ENCODE results near the gene TRIM28.

Gene TRIM28

DNA sequence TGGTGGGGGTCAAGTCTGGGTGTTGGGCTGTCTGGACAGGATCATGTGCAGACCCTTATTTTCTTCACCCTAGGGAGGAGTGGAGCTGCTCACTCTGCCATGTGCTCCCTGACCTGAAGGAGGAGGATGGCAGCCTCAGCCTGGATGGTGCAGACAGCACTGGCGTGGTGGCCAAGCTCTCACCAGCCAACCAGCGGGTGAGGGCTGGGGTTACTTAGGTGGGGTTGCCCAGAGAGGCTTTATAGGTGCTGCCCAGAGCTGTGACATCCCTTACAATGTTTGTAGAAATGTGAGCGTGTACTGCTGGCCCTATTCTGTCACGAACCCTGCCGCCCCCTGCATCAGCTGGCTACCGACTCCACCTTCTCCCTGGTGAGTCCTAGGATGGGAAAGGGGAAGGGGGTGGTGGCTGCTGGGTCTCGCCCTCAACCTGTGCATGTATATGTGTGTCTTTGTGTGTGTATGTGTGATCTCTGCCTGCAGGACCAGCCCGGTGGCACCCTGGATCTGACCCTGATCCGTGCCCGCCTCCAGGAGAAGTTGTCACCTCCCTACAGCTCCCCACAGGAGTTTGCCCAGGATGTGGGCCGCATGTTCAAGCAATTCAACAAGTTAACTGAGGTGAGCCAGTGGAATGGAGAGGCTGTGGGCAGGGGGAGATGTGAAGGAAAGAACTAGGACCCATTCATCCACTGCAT, 5.9 kb downstream of the TRIM28 start:
- no peak for DNase-seq (ENCODE audit: low spot score)

DNA sequence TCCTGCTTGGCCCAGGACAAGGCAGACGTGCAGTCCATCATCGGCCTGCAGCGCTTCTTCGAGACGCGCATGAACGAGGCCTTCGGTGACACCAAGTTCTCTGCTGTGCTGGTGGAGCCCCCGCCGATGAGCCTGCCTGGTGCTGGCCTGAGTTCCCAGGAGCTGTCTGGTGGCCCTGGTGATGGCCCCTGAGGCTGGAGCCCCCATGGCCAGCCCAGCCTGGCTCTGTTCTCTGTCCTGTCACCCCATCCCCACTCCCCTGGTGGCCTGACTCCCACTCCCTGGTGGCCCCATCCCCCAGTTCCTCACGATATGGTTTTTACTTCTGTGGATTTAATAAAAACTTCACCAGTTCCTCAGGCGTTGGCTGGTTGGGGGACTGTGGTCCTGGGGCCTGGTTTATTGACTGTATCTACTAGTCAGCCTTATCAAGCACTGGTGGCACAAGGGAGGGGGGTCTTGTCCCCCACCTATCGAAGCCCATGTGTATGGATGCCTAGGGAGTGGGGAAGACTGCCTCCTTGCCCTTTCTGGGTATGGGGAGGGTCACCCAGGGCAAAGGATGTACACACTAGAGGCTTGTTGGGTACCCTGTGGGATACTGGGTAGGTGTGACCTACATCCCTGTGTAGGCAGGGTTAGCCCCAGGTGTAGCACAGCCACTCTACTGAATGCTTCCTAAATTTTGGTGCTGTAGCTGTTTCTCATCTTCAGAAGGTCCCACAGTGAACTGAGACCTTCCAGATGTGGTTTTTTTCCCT, 6.7 kb downstream of the TRIM28 start:
- DNase-seq (ENCODE audit: low spot score), result no peak

- DNase-seq (ENCODE audit: low spot score), result no peak
Measured at GRCh38 chr19:58551123-58551497, 7.2 kb downstream of the TRIM28 start.

DNA sequence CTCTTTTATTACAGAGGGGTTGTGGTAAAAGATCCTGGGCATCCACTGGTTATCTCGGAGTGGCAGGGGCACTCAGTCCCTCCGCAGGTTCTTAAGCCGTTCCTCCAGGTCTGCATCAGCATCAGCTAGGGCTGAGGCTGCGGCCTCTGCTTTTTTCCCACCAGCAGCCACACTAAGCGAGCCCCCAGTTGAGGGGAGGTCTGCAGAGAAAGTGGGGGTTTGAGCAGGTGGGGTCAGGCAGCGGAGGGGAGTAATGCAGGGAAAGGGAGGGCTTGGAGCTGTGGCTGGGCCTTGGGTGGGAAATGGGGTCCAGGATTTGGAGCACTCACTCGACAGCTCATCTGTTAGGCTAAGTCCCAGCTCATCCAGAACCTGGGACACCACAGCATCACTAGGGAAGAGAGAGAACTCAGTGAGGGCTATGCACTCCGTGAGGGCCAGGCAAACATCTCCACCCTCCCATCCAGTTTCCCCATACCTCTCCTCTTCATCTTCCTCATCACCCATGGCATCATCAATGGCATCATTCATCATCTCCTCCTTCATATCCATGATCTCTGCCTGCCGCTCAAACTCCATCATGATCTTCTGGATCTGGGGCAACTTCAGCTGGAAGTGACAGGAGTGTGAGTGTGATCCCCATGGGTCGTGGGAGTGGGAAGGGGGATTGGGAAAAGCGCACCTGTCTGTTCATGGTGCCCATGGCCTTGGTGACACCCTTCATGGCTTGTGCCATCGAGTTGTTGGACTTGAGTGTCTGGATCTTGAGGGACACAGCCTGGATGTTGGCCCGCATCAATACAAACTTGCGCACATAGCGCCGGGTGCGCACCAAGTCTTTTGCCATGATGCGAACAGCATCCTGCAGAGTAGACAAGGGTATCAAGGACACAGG, 8.0 kb downstream of the TRIM28 start:
- DNase-seq (ENCODE audit: low spot score), result no peak

DNA sequence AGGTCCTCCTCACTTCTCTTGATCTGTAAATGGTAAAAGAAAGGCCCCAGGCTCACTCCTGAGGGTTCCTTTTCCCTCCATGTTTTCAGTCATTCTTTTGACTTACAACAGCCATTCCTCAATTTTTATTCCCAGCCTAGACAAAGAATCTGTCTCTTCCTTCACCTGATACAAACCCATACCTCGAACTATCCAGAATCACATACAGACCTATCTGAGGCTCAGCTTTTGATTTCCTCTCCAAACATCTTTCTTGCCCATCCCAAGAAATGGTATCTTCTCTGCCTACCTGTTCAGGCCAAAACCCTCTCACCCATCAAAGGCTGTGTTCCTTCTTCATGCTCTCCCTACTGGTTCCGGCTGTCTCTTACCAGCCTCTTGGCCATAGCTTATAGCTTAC, 8.8 kb downstream of the TRIM28 start:
- DNase-seq (ENCODE audit: low spot score), result no peak

DNA sequence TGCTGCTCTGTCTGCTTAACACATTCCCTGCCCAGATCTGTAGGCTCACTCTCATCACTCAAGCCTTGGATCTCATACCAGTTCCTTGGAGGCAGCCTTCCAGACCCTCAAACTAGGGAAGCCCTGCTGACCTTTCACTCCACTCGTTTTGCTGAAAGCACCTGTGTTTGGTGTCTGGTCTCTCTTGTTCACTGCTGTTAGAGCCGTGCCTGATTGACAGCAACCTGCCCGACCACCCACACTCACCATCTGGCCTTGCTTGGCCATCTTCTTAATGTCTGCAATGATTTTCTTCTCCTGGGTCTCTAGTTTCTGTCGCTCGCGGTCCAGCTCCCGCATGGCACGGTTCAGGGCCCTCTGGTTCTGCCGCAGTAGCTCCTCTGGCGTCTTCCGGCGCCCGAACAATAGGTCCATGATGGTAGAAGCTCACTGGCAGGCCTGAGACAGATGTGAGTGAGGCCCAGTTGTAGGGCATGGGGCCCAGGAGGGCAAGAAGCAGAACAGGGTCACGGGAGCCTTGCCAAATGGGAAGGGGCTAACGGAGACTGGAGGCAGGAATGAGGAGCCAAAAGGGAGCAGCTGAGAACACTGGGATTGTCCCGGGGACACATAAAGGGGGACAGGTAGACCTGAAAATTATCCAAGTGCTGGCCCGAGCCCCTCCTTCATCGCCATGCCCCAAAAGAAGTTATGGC, 10.1 kb downstream of the TRIM28 start:
- DNase-seq (ENCODE audit: low spot score), result no peak

GRCh38 chr19:58554494-58555368, 10.9 kb downstream of the TRIM28 start, which contains the start of gene CHMP2A:
Gene CHMP2A (minus strand): TSS chr19:58555105. CDS start chr19:58554212, 893 bp downstream.
- DNase-seq (ENCODE audit: low spot score), result peak; percentile 96

GRCh38 chr19:58555369-58555885, 11.6 kb downstream of the TRIM28 start:
- no peak for DNase-seq (ENCODE audit: low spot score)

DNA sequence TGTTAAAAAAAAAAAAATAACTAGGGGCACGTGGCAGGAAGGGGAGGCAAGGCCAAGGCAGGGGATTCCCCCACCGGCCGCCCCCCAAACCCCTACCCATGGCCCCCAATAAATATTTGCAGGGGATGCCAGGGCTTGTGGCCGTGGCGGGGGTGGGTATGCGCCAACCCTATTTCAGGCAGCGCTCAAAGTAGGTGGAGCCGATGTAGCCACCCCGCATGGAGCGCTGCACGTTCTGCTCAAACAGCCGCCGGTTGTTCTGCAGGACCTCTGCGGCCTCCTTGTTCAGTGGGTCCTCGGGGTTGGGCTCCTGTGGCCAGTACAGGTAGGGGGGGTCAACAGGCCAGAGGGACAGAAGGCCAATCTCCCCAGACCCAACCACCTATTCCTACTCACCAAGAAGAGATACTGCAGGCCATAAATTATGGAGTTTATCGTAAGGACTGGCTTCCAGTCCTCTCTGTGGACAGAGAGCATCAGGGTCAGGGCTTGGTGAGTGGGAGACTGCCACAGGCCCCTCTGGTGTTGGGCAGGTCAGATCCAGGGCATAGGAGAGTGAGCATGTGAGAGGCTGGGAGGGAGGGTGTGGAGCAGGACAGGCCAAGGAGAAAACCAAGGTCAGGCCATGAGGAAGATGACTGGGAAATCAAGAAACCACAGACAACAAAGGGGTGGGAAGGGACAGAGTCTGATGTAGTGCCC, 12.2 kb downstream of the TRIM28 start:
- no peak for DNase-seq (ENCODE audit: low spot score)

DNA sequence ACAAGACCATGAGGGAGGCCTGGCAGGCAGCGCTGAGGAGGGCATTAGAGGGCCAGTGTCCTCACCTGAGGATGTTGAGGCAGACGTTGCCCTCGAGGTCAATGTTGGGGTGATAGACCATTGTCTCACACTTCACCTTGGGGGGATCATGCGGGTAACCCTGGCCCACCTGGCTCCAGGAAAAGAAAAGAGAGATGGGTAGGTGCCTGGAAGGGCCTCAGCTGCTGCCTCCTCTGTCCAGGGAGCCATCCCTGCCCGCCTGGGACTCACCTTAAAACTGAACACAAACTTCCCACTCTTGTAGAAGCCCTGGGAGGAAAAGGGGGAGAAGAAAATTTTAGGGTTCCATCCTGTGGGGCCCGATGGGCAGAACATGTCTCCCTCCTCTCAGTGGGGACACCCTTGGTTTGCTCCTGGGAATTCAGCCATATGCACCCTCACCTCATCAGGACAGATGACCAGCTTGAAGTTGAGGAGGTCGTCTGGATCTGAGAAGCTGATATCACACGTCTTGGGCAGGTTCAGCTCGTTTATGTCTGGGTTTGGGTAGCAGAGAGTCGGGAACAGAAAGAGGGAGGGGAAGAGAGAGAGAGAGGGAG, 12.9 kb downstream of the TRIM28 start:
- DNase-seq (ENCODE audit: low spot score), result no peak

GRCh38 chr19:58557221-58558065, 13.6 kb downstream of the TRIM28 start:
- DNase-seq (ENCODE audit: low spot score), result no peak

- DNase-seq (ENCODE audit: low spot score), result no peak
Measured at GRCh38 chr19:58558066-58558622, 14.3 kb downstream of the TRIM28 start, which contains the start of gene UBE2M. Gene UBE2M (minus strand): TSS chr19:58558611. CDS start chr19:58558381, 230 bp downstream.

GRCh38 chr19:58558623-58559274, 14.9 kb downstream of the TRIM28 start:
- peak; percentile 95 for DNase-seq (ENCODE audit: low spot score)

DNA sequence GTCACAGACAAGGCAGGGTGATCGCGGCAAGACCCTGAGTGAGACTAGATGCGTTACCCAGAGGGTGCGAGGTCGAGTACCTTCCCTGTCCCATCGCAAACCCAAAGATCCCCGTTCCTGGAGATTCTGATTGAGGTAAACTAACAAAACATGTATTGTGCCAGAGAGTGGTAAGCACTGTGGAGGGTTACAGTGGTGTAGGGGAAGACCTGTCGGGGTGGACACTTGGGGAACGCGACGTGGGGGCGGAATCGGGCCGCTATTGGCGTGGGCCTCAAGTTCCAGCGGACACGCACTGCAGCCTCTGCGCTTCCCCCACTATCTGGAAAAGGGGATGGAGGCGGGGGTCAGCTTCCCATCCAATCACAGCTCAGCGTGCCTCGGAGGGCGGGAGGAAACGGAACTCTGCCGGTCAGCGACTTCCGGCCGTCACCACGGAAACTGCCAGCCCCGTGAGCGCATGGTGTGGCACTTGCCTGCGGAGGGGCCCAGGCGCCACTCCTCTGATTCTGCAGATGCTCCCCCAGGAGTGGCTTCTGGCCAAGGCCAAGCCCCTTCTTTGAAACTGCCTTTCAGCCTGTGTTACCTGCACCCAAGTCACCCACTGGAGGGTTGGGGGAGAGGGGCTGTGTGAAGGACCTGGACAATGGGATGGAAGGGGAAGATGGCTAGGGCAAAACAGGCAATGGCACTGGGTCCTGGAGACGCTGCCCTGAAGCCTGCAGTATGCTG, 15.6 kb downstream of the TRIM28 start:
- DNase-seq (ENCODE audit: low spot score), result peak; percentile 92

DNA sequence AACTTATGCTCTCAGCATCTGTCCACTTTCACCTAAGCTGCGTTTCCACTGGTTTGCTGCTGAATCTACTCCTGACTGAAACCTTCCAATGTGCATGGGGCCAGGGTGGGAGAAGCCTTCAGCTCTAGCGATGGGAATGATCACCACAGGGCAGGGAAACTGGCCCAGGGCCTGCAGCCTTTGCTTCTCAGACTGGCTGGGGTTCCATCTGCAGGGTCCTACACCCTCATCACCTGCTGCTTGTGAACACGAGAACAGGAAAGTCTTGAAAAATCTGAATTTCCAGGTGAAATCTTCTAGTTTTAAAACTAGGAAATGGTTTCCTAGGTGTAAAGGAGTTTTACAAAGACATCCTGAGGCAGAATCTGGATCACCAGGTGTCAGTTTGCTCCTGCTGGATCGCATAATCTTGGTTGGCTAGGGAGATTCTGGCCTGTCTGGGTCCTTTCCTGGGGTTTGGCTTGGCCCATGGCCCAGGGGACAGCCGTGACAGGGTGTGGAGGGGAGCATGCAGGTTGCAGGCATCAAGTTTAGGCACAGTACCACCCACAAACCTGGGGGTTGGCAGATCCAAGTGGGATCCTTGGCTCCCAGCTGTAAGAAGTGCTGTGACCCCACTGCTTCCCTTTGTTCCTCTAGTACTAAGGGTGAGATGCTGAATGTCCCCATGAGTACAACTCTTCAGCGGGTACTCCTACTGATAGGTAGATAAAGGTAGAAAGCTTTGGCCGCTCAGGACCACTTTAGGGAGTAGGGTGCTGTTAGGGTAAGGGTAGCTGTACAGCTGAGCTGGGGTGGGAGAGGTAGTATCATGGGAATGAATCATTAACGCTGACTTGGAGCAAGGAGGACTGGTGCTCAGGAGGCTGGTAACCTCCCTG, 16.4 kb downstream of the TRIM28 start:
- no peak for DNase-seq (ENCODE audit: low spot score)

GRCh38 chr19:58560921-58561320, 17.1 kb downstream of the TRIM28 start:
- DNase-seq (ENCODE audit: low spot score), result no peak
